Stimulated activated CD4-positive, alpha-beta T cell treated with anti-CD3 and anti-CD28 coated beads, Interleukin-4, amount 100 ng/mL, for 24 hours (primary cell): ENCODE measurements around the gene C7orf57.

Experiments
- DNase-seq: peaks from one replicate; pipeline ENCODE4 v3.0.0-alpha.2; 2020

Gene C7orf57

GRCh38 chr7:48087349-48087748 lies 52.0 kb downstream of the C7orf57 start:
- DNase-seq = peak; percentile 28

DNA sequence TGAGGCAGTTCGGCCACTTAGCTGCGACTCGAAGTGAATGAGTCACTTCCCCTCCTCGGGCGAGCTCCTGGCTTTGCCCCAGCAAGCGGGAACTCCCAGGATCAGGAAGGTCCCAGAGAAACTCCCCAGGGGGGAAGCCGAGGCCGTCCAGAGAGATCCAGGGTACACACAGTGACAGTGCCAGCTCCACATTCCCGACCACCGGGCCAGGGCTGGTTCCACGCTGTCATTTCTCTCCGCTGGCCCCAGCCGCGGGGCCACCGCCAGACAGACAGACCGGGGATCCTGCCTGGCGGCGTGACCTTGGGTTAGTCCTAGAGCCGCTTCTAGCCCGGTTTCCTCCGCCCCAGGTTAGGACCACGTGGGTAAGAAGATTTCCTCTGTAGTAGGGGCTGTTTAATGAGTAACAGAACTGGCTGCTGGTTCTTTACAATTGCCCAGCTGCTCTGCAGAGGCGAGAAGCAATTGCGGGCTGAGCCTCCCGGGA lies 53.3 kb downstream of the C7orf57 start:
- no peak for DNase-seq

DNA sequence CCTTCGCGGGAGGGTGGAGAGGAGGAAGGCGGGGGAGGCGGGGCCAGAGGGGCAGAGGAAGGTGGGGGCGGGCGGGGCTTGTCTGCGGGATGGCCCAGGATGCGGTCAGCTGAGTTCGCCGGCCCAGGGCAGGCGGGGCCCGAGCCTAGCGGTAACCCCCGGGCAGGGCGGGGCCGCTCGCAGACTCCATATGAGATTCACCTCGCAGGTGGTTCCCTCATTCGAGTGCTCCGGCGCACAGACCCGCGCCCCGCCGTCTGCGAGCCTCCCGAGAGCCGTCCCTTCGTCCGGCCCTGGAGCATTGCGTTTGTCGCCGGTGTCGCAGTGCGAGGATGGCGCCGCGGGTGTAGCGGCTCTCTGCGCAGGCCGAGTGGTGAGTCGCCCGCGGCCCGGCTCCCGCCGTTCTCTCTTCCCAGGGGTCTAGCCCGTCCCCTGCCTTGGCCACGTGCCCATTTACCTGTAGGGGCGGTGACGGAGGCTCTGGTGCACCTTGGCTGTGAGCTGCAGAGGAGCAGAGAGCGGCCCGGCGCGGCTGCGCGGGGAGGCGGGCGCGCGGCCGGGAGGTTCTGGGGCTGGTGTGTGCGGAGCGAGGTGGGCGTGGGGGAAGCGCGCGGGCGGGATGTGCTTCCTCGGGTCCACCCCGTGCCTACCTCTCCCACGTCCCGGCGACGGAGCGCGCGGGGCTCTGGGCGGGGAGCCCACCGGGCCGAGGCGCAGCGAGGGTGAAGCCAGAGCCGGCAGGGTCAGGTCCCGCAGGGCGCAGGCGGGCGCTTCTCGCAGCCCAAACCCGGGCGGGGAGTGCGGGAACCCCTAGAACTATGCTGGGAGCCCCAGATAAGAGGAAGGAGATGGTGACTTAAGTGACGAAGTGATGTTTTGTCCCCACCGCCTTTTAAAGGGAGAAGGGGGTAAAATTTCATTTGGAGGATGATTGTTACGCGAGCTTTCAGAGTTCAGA lies 54.0 kb downstream of the C7orf57 start, which contains the start of gene UPP1:
UPP1 (plus strand) TSS at position 220 of the 958 bp plus-strand sequence. CDS start 5,519 bp downstream, outside the sequence.
- peak; percentile 85 for DNase-seq

DNA sequence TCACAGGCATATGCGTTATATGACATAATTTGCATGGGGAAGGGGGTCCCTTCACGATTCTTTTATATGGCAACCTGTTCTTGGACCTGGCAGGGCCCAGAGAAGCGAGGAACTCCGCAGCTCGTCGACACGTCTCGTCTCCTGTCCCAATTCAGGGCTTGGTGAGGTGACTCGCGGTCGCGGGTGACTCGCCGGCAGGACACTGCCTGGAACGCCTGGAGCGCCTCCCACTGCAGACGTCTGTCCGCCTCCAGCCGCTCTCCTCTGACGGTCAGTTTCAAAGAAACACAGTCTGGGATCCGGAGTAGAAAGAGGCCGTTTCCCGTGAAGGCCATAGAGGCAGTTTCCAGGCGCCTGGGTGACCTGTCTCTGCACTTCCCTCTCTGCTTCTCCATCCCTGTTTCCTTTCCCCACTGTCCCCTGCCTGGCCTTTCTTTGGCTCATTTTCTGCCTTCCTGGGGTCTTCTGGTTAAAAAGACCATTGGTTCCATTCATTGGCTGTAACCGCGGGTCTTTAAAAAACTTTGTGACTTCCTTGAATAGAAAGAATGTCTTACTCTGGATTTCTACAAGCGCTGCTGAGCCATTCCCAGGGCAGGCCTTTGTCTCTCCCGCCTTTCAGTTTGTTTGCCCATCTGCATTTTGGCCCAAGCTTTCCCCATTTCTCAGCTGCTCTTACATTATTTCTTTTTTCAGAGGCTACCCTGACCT lies 54.9 kb downstream of the C7orf57 start:
- DNase-seq = no peak

GRCh38 chr7:48091506-48092433 lies 56.4 kb downstream of the C7orf57 start:
- no peak for DNase-seq

GRCh38 chr7:48094861-48095293 lies 59.5 kb downstream of the C7orf57 start:
- DNase-seq = no peak

DNA sequence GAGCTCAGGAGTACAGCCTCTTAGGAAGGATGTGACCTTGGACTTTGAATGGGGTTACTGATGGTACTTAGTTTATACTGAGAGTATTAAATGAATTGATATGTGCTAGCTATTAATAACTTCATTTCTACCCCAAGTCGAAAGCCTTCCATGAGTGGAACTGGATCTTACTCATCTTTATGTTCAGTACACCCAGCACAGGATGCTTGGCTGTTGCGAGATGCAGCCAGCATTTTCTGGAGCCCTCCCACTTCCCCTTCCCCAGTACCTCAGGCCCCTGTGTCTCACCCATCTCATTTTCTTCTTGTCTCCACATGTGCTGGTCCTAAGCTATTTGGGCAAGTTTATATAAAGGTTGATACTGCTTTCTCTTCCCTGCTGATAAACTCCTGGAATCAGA lies 60.9 kb downstream of the C7orf57 start:
- DNase-seq = peak; percentile 36

DNA sequence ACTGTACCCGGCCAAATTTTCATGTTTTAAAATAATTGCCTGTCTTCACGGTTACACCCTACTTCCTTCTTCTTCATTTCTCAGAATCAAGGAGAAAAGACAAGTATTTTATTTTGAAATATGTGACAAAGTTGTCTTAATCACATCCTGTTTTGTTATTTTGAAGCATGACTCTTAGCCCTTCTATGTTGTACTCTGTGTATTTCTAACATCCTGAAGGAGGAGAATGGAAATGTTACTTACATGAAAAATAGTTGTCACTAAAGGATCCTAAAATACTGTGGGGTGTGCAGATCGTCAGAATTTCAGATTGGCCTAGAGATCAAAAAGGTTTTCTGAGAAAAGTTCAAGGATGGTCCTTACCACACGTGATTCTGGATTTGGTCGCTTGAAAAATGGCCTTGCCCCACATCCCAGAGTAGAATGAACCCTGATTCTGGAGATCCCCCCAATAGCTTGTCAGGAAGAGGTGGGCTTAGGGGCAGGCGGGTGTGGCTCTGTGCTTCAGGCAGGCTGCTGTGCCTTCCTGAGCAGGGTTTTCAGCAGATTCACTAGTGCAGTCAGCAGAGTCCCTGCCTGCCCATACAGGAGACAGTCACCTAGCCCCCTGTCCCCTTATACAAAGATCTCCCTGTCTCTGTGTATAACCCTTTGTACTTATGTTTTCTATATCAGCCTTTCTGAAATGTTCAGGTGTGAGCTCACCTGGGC lies 62.3 kb downstream of the C7orf57 start:
- no peak for DNase-seq

DNA sequence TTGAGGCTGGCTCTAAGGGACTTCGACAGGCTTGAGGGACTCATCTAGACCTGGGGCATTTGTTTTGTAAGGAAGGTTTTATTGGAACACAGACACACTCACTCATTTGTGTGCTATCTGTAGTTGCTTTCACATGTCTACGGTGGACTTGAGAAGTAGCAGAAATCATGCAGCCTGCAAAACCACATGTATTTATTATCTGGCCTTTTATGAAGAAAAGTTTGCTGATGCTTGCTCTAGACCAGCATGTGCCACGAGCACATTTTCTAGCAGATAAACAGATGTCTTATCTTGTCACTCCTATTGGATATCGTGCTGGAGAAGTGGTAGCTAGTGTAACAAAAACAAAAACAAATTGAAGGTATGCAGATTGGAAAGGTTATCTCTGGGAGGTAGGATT lies 63.5 kb downstream of the C7orf57 start:
- no peak for DNase-seq

DNA sequence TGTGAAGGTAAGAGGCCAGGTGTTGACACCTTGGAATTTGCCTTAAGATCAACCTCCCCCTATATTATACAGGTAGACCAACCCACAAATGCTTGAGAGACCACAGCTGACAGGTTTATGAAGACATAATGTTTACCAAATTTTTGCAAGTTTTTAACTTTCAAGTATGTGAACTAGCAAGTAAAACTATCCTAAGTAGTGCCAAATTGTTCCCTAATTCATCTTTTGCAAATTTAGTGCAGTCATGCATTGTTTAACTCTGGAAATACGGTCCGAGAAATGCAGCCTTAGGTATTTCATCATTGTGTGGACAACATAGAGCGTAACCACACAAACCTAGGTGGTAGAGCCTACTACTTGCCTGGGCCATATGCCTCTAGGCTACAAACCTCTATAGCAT lies 64.4 kb downstream of the C7orf57 start:
- DNase-seq = no peak

- DNase-seq = no peak
Observed at GRCh38 chr7:48101352-48101751, 66.0 kb downstream of the C7orf57 start.

DNA sequence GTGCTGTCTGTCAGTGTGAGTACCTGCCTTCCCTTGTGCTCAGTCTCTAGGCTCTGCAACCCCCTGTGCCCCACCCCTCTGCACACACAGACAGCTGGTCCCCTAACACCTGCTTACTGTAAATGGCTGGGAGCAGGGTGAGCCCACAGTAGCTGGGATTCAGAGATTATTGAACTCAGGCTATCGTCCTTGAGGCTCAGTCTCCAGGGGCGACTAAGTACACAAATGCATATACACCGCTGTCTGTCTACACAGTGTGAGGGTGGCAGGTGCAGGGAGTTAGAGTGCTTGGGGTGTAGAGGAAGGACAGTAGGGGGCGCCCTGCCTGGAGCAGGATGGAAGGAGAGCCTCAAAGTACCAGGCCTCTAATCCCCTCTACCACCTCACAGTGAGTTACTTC lies 66.6 kb downstream of the C7orf57 start:
- DNase-seq = no peak

DNA sequence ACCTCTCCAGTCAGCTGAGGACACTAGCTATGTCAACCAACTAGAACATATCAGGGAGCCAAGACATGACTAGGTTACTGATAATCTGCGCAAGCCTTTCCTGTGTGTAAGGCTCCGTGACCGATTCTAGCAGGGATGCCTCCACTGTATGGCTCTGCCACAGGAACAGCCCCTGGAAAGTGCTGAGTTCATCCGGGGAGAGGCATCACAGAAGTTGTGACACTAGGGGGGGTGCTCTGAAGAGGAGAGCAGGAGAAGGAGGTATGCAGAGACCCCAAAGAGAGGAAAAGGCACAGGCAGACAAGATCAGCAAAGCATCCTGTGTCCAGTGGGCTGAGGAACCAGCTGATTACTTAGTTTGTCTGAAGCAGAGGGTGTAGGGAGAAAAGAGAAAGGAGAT lies 67.2 kb downstream of the C7orf57 start:
- no peak for DNase-seq

DNA sequence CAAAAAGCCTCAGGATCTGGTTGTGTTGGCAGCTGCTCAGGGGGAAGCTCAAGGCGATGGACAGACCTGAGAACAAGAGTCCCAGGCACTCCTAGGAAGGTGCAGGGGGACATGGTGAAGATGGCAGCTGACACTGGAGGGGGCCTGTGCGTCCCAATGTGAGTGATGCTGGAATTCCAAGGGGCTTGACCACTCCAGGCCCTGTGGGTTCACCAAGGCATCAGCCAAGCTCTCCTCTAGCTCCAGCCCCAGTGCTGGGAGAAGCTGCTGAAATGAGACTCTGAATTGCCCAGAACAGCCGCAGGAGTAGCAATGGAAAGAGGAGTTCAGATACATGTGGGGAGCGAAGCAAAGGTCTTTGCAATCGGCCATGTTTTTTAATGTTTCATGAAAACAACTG lies 69.7 kb downstream of the C7orf57 start:
- no peak for DNase-seq

DNA sequence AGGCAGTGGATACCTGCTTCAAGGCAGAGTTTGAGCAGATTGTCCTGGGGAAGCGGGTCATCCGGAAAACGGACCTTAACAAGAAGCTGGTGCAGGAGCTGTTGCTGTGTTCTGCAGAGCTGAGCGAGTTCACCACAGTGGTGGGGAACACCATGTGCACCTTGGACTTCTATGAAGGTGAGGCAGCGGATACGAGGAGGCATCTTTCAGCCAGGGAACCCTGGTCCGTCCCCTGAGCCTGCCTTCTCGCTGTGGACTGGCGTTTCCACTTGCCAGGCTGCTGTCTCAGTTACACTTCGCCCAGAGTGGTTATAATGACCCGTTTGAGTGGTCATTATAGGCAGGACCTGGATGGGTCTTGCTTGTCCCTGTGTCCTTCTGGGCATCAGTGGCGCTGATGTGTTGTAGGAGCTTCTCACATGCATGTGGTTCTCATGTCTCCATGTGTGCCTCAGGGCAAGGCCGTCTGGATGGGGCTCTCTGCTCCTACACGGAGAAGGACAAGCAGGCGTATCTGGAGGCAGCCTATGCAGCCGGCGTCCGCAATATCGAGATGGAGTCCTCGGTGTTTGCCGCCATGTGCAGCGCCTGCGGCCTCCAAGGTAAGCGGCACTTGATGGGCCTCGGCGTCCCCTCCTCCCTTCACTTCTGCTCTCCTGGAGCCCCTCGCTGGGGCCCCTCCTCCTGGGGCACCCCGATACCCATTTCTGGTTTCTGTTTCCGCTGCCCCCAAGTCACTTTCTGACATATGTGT lies 71.7 kb downstream of the C7orf57 start:
- DNase-seq = no peak

GRCh38 chr7:48107926-48108472 lies 72.7 kb downstream of the C7orf57 start:
- DNase-seq = no peak

DNA sequence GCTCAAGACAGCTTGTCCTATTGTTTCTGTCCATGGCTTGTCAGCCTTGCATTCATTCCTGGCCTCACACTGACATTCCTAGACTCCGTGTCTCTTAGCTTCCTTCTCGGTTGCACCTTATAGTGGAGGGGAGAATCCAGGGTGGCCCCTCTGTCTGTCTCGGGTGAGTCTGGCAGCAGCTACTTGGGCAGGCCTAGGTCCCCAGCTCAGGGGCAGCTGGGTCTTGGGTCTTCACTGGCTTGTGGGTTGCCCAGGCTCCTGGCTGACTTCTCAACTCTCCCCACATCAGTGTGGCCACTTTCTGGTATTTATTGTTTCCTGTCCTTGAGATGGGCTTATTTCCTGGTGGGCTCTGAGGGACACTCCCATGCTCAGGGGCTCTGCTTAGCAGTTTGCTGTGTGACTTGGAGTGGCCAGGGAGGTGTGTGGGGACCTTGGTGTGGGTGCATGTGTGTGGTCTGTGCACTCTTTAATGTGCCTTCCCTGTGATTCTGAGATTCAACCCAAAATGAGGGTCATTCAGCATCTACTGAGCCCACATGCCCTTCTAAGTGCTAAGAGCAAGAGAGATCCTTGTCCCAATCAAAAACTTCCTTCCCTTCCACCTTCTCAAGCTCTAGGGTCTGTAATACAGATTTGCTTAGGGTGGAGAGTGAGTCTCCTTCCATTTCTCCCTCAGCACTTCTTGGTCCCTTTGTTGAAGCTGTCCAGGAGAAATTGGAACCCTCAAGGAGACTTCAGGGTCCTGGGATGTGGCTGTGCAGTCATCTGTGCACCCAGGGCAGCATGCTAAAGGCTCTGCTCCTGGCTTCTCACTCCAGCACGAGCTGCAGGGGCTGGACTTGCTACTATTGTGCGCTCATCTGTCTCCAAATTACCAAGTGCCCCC lies 73.9 kb downstream of the C7orf57 start:
- DNase-seq = no peak

DNA sequence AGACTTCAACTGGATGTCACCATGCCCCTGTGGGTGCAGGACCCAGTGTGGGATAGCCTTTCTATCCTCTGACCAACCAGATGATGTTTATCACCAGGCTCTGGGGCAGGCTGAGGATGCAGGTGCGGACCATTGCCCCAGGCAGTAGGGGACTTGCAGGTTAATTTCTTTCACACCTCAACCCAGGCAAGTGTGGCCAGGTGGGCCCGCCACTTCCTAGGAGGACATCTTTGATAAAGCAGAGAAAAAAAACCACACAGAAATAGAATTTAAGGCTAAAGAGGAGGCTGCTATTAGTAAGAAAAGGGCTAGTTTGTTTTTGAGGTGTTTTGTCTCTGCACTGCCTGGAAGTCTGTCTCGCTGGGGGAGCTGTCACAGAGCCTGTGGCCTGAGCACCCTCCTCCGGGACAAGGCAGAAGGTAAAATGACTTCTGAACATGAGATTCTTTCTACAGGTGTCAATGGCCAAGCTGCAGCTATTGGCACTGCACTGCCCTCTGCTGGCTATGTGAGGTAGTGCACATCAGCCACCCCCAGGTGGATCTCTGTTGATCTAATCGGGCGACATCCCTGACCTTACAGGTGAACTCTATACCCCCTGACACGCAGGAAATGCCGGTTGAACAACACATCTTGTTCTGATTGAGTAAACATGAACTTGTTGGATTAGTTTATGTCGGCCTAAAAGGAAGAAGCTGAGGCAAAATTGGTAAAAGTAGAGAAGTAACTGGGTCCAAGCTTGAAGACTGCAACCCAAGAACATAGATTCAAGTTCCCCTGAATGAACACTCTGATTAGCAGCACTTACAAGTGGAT lies 74.7 kb downstream of the C7orf57 start:
- DNase-seq = peak; percentile 90

- no peak for DNase-seq
Observed at GRCh38 chr7:48110868-48111267, 75.5 kb downstream of the C7orf57 start.
